ENCODE measurements around the gene C3orf18. TPM values are rescaled to one million over a fixed set of nuclear protein-coding genes. Genes with fewer than 3 reads are reported as not detected.

Gene C3orf18
- total and polyA plus RNA-seq, 9 of the 15 experiments (the other 6 are each of a cell fraction or from before 2014, with no cell fraction given) = 0.01 to 2.3 (median 0.94) TPM

DNA sequence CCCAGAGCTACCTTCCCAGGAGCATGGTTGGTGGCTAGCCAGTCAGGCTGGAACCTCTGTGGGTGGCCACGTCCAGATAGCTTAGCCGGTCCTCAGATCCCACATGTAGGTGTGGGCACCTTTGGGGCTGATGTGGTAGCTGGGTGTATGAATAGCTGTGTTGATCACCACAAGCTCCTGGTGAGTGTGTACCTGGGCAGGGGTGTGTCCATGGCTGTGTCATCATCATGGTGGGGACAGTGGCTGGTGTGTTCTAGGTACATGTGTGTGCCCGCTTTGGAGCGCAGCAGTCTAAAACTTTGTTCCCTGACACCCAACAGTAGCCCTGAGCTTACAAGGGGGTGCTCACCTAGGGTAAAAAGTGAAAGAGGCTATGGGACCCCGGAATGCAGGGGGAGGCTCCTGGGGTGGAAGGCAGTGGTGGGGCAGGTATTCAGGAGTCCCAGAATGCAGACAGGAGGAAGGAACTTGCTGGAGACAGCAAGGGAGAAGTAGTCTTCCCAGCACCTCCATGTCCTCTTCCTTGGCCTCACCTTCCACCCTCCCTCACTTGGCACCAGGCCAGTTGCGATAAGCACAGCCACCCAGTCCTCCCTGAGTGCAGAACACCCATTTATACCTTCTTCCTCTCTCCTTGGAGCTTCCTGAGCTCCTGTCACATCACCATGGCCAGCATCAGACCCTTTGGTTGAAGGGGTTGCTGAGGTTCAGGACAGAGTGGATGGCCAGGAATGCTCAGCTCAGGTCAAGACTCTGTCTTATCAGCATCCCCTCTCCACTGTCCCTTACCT lies 42.8 kb upstream of the C3orf18 start (continued):
- TF ChIP-seq, protein P1, sequence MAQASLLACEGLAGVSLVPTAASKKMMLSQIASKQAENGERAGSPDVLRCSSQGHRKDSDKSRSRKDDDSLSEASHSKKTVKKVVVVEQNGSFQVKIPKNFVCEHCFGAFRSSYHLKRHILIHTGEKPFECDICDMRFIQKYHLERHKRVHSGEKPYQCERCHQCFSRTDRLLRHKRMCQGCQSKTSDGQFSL (CRISPR knock-in tag; IDR thresholded peaks at IDR 0.05) = no peak
- TF ChIP-seq, protein P1 (tag; IDR thresholded peaks at IDR 0.05) = no peak
- TF ChIP-seq, protein P2, sequence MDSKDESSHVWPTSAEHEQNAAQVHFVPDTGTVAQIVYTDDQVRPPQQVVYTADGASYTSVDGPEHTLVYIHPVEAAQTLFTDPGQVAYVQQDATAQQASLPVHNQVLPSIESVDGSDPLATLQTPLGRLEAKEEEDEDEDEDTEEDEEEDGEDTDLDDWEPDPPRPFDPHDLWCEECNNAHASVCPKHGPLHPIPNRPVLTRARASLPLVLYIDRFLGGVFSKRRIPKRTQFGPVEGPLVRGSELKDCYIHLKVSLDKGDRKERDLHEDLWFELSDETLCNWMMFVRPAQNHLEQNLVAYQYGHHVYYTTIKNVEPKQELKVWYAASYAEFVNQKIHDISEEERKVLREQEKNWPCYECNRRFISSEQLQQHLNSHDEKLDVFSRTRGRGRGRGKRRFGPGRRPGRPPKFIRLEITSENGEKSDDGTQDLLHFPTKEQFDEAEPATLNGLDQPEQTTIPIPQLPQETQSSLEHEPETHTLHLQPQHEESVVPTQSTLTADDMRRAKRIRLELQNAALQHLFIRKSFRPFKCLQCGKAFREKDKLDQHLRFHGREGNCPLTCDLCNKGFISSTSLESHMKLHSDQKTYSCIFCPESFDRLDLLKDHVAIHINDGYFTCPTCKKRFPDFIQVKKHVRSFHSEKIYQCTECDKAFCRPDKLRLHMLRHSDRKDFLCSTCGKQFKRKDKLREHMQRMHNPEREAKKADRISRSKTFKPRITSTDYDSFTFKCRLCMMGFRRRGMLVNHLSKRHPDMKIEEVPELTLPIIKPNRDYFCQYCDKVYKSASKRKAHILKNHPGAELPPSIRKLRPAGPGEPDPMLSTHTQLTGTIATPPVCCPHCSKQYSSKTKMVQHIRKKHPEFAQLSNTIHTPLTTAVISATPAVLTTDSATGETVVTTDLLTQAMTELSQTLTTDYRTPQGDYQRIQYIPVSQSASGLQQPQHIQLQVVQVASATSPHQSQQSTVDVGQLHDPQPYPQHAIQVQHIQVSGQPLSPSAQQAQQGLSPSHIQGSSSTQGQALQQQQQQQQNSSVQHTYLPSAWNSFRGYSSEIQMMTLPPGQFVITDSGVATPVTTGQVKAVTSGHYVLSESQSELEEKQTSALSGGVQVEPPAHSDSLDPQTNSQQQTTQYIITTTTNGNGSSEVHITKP (IDR thresholded peaks at IDR 0.05; ENCODE audit: partially characterized antibody) = no peak
- no peak for TF ChIP-seq ZNF586 (CRISPR knock-in tag; conservative IDR thresholded peaks at IDR 0.05)
- TF ChIP-seq MEIS2 (IDR thresholded peaks at IDR 0.05; ENCODE audit: partially characterized antibody) = no peak
- TF ChIP-seq, protein P3, sequence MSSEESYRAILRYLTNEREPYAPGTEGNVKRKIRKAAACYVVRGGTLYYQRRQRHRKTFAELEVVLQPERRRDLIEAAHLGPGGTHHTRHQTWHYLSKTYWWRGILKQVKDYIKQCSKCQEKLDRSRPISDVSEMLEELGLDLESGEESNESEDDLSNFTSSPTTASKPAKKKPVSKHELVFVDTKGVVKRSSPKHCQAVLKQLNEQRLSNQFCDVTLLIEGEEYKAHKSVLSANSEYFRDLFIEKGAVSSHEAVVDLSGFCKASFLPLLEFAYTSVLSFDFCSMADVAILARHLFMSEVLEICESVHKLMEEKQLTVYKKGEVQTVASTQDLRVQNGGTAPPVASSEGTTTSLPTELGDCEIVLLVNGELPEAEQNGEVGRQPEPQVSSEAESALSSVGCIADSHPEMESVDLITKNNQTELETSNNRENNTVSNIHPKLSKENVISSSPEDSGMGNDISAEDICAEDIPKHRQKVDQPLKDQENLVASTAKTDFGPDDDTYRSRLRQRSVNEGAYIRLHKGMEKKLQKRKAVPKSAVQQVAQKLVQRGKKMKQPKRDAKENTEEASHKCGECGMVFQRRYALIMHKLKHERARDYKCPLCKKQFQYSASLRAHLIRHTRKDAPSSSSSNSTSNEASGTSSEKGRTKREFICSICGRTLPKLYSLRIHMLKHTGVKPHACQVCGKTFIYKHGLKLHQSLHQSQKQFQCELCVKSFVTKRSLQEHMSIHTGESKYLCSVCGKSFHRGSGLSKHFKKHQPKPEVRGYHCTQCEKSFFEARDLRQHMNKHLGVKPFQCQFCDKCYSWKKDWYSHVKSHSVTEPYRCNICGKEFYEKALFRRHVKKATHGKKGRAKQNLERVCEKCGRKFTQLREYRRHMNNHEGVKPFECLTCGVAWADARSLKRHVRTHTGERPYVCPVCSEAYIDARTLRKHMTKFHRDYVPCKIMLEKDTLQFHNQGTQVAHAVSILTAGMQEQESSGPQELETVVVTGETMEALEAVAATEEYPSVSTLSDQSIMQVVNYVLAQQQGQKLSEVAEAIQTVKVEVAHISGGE (CRISPR knock-in tag; IDR thresholded peaks at IDR 0.05) = no peak
- TF ChIP-seq, protein P4, sequence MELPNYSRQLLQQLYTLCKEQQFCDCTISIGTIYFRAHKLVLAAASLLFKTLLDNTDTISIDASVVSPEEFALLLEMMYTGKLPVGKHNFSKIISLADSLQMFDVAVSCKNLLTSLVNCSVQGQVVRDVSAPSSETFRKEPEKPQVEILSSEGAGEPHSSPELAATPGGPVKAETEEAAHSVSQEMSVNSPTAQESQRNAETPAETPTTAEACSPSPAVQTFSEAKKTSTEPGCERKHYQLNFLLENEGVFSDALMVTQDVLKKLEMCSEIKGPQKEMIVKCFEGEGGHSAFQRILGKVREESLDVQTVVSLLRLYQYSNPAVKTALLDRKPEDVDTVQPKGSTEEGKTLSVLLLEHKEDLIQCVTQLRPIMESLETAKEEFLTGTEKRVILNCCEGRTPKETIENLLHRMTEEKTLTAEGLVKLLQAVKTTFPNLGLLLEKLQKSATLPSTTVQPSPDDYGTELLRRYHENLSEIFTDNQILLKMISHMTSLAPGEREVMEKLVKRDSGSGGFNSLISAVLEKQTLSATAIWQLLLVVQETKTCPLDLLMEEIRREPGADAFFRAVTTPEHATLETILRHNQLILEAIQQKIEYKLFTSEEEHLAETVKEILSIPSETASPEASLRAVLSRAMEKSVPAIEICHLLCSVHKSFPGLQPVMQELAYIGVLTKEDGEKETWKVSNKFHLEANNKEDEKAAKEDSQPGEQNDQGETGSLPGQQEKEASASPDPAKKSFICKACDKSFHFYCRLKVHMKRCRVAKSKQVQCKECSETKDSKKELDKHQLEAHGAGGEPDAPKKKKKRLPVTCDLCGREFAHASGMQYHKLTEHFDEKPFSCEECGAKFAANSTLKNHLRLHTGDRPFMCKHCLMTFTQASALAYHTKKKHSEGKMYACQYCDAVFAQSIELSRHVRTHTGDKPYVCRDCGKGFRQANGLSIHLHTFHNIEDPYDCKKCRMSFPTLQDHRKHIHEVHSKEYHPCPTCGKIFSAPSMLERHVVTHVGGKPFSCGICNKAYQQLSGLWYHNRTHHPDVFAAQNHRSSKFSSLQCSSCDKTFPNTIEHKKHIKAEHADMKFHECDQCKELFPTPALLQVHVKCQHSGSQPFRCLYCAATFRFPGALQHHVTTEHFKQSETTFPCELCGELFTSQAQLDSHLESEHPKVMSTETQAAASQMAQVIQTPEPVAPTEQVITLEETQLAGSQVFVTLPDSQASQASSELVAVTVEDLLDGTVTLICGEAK (IDR thresholded peaks at IDR 0.05) = no peak
- TF ChIP-seq, protein P4 (CRISPR knock-in tag; IDR thresholded peaks at IDR 0.05) = no peak
